Measurements from ENCODE around the gene PPP1R14B.

The PPP1R14B gene

GRCh38 chr11:64224891-64225607, 21.7 kb downstream of the PPP1R14B start:
- TF ChIP-seq, protein P1, sequence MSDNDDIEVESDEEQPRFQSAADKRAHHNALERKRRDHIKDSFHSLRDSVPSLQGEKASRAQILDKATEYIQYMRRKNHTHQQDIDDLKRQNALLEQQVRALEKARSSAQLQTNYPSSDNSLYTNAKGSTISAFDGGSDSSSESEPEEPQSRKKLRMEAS (IDR thresholded peaks at IDR 0.05): no peak
- TF ChIP-seq TEAD4 (IDR thresholded peaks at IDR 0.05) (no peak), RAD21 (IDR thresholded peaks at IDR 0.05; ENCODE audit: low read depth) (no peak), TAF1 (IDR thresholded peaks at IDR 0.05; ENCODE audit: low read depth) (no peak), NFIC (IDR thresholded peaks at IDR 0.05) (no peak), USF1 (IDR thresholded peaks at IDR 0.05) (no peak), EGR1 (IDR thresholded peaks at IDR 0.05) (no peak)

DNA sequence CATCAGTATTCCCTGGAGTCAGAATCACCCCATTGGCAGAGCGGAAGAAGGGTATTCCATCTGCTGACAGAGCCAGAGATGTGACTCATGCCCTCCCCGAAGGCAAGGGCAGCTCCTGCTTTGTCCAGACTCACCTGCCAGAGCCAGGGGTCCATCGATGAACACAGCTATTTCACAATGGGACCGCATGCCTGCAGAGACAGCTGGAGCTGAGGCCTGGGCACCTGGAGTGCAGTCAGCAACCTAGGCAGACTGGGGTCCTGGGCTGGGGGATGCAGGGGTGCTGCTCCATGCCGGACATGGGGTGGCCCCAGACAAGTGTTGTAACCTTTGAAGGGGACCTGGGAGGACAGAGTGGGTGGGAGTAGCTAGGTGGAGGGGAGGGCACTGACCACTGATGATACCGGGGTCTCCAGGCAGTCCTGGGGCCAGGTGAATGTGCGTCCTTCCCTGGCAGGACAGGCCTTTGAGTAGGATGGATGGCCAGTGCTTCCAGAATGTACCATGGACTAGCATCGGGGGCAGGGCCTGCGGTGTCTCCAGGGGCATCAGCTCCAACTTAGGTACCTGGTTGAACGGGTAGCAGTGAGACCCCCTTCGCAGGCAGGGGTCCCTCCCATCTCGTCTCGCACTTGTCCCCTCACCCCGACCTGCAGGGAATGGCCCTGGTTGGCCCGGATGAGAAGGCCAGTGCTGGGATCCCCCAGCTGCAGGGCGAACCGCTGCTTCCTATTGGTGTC, 22.4 kb downstream of the PPP1R14B start:
- no peak for TF ChIP-seq TEAD4 (IDR thresholded peaks at IDR 0.05)
- TF ChIP-seq NFIC (IDR thresholded peaks at IDR 0.05): no peak
- TF ChIP-seq REST (IDR thresholded peaks at IDR 0.05; ENCODE audit: low read depth): no peak
- no peak for TF ChIP-seq EGR1 (IDR thresholded peaks at IDR 0.05)

DNA sequence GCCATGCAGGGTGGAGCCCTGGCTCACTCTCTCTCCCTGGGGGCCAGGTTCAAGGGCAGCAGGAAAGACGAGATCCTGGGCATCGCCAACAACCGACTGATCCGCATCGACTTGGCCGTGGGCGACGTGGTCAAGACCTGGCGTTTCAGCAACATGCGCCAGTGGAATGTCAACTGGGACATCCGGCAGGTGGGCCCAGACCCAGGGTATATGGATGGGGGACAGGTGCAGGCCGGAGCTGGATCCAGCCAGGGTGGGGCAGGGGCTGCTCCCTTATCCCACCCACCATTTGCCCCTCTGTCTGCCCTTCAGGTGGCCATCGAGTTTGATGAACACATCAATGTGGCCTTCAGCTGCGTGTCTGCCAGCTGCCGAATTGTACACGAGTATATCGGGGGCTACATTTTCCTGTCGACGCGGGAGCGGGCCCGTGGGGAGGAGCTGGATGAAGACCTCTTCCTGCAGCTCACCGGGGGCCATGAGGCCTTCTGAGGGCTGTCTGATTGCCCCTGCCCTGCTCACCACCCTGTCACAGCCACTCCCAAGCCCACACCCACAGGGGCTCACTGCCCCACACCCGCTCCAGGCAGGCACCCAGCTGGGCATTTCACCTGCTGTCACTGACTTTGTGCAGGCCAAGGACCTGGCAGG, 23.6 kb downstream of the PPP1R14B start:
- TF ChIP-seq, protein P1 (IDR thresholded peaks at IDR 0.05): no peak
- TF ChIP-seq CREB1 (IDR thresholded peaks at IDR 0.05; ENCODE audit: low read depth) (no peak), ZBTB7A (IDR thresholded peaks at IDR 0.05; ENCODE audit: low read depth) (no peak), YY1 (IDR thresholded peaks at IDR 0.05; ENCODE audit: low read depth) (no peak)

- TF ChIP-seq NFIC (IDR thresholded peaks at IDR 0.05) (no peak), YY1 (IDR thresholded peaks at IDR 0.05; ENCODE audit: low read depth) (no peak), FOXM1 (IDR thresholded peaks at IDR 0.05; ENCODE audit: borderline replicate concordance, low read depth) (no peak), USF1 (IDR thresholded peaks at IDR 0.05) (no peak), TCF12 (IDR thresholded peaks at IDR 0.05; ENCODE audit: low read depth) (no peak), EP300 (IDR thresholded peaks at IDR 0.05; ENCODE audit: borderline replicate concordance) (no peak), ZBTB7A (IDR thresholded peaks at IDR 0.05; ENCODE audit: low read depth) (no peak)
- TF ChIP-seq, protein P1 (IDR thresholded peaks at IDR 0.05): no peak
These were observed 24.1 kb downstream of the PPP1R14B start for GRCh38 chr11:64222651-64223000.

DNA sequence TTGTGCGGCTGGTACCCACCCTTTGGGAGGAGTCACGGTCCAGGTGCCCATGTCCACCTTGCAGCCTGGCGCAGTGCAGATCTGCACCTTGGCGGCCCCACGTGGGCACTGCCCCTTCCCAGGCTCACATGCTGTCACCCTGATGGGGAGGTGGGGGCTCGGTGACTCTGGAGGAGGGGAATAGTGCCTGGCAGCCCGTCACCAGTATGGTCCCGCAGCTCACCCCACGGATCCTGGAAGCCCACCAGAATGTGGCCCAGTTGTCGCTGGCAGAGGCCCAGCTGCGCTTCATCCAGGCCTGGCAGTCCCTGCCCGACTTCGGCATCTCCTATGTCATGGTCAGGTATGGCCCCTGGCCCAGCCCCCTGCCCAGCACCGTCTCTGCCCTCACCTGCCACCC, 25.9 kb downstream of the PPP1R14B start:
- no peak for TF ChIP-seq USF1 (IDR thresholded peaks at IDR 0.05)
- TF ChIP-seq, protein P1 (IDR thresholded peaks at IDR 0.05): no peak
- TF ChIP-seq TCF12 (IDR thresholded peaks at IDR 0.05; ENCODE audit: low read depth): no peak
- TF ChIP-seq TEAD4 (IDR thresholded peaks at IDR 0.05): no peak
- TF ChIP-seq ZBTB7A (IDR thresholded peaks at IDR 0.05; ENCODE audit: low read depth): no peak
- TF ChIP-seq RAD21 (IDR thresholded peaks at IDR 0.05; ENCODE audit: low read depth): no peak
- no peak for TF ChIP-seq FOXM1 (IDR thresholded peaks at IDR 0.05; ENCODE audit: borderline replicate concordance, low read depth)
- no peak for TF ChIP-seq YY1 (IDR thresholded peaks at IDR 0.05; ENCODE audit: low read depth)
- no peak for TF ChIP-seq CEBPB (IDR thresholded peaks at IDR 0.05)
- TF ChIP-seq NFIC (IDR thresholded peaks at IDR 0.05): no peak

DNA sequence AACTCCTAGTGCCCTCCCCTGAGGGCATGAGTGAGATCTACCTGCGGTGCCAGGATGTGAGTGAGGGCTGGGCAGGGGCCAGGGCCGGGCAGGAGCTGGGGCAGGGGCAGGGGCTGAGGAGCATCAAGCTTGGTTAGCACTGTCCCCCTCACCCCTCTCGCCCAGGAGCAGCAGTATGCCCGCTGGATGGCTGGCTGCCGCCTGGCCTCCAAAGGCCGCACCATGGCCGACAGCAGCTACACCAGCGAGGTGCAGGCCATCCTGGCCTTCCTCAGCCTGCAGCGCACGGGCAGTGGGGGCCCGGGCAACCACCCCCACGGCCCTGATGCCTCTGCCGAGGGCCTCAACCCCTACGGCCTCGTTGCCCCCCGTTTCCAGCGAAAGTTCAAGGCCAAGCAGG, 26.5 kb downstream of the PPP1R14B start:
- no peak for TF ChIP-seq ZBTB7A (IDR thresholded peaks at IDR 0.05; ENCODE audit: low read depth)
- TF ChIP-seq CEBPB (IDR thresholded peaks at IDR 0.05): no peak
- TF ChIP-seq FOXM1 (IDR thresholded peaks at IDR 0.05; ENCODE audit: borderline replicate concordance, low read depth): no peak
- TF ChIP-seq TCF12 (IDR thresholded peaks at IDR 0.05; ENCODE audit: low read depth): no peak
- TF ChIP-seq EP300 (IDR thresholded peaks at IDR 0.05; ENCODE audit: borderline replicate concordance): no peak
- TF ChIP-seq USF1 (IDR thresholded peaks at IDR 0.05): no peak
- TF ChIP-seq REST (IDR thresholded peaks at IDR 0.05; ENCODE audit: low read depth): no peak
- TF ChIP-seq CREB1 (IDR thresholded peaks at IDR 0.05; ENCODE audit: low read depth): no peak
- no peak for TF ChIP-seq TAF1 (IDR thresholded peaks at IDR 0.05; ENCODE audit: low read depth)
- TF ChIP-seq, protein P1 (IDR thresholded peaks at IDR 0.05): no peak
- no peak for TF ChIP-seq YY1 (IDR thresholded peaks at IDR 0.05; ENCODE audit: low read depth)
- no peak for TF ChIP-seq TEAD4 (IDR thresholded peaks at IDR 0.05)
- no peak for TF ChIP-seq NFIC (IDR thresholded peaks at IDR 0.05)
- no peak for TF ChIP-seq EGR1 (IDR thresholded peaks at IDR 0.05)
- TF ChIP-seq RAD21 (IDR thresholded peaks at IDR 0.05; ENCODE audit: low read depth): no peak

All from Ishikawa (cell line).